ENCODE results near the gene CDC14B.

Gene CDC14B

DNA sequence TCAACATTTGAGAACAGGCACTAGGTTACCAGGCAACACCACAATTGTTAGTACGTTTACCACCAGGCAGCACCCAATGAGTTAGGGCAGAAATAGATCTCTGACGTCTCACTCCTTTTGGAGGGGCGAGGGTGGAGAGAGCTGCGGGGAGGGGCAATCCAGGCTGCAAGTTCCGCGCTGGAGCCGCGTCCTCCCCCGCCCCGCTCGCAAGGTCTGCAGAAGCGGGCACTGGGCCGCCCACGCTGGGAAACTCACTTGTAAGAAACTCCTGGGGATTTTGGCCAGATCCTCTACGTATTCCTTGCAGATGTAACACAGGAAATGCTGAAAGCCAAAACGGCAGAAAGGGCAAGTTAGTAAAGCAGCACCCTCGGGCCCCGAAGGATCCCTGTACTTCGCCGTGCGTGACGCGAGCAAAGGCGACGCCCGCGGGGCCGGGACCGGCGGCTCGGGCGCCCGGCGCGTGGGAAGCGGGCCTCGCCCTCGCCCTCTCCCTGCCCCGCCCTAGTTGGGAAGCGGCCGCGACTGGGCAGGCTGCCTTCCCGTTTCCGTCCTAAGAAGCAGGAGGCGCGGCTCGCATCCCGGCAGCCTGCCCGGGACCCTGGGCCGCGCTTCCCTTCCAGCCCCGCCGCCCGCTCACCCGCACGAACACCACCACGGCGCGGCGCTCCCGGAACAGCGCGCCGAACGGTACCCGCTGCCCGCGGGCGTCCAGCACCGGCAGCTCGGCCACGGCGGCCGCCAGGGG lies 35.0 kb upstream of the CDC14B start:
- no peaks in the 10 kb centered on the region for H3K79me2 ChIP-seq (ENCODE audit: insufficient read depth, low read length)
- H4K20me1 ChIP-seq (ENCODE audit: insufficient read depth, low read length), result no peaks in the 10 kb centered on the region
- ATAC-seq (ENCODE audit: insufficient read depth, low read depth) (no peak), DNase-seq (no peak)
- no peak overlapping the region for H3K27ac ChIP-seq (ENCODE audit: low read length)
- H3K9me3 ChIP-seq (ENCODE audit: insufficient read depth, low read length, severe bottlenecking), result no peaks in the 10 kb centered on the region
- no peak overlapping the region for H3K4me3 ChIP-seq (ENCODE audit: low read depth in 1 of 2, low read length in 2 of 2)
- no peaks in the 10 kb centered on the region for H3K27me3 ChIP-seq (ENCODE audit: insufficient read depth, low read length, poor library complexity)
- no peak overlapping the region for H2AFZ ChIP-seq (ENCODE audit: low read depth, low read length)
- H3K9ac ChIP-seq (ENCODE audit: low read depth, low read length), result no peak overlapping the region
- no peaks in the 10 kb centered on the region for H3K4me1 ChIP-seq (ENCODE audit: insufficient read depth, low read length)
- no peak overlapping the region for H3K4me2 ChIP-seq (ENCODE audit: insufficient read depth, low read length)
- H3K36me3 ChIP-seq (ENCODE audit: insufficient read depth, low read length), result no peaks in the 10 kb centered on the region
- TF ChIP-seq EZH2 (IDR thresholded peaks at IDR 0.05; ENCODE audit: borderline replicate concordance, low read depth, low read length, severe bottlenecking), result no peak
- TF ChIP-seq, protein P1, sequence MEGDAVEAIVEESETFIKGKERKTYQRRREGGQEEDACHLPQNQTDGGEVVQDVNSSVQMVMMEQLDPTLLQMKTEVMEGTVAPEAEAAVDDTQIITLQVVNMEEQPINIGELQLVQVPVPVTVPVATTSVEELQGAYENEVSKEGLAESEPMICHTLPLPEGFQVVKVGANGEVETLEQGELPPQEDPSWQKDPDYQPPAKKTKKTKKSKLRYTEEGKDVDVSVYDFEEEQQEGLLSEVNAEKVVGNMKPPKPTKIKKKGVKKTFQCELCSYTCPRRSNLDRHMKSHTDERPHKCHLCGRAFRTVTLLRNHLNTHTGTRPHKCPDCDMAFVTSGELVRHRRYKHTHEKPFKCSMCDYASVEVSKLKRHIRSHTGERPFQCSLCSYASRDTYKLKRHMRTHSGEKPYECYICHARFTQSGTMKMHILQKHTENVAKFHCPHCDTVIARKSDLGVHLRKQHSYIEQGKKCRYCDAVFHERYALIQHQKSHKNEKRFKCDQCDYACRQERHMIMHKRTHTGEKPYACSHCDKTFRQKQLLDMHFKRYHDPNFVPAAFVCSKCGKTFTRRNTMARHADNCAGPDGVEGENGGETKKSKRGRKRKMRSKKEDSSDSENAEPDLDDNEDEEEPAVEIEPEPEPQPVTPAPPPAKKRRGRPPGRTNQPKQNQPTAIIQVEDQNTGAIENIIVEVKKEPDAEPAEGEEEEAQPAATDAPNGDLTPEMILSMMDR (IDR thresholded peaks at IDR 0.05; ENCODE audit: borderline replicate concordance, extremely low read depth, low read length, poor library complexity, severe bottlenecking), result no peak

GRCh38 chr9:96651626-96652025 lies 32.0 kb upstream of the CDC14B start:
- Histone ChIP-seq H3K27me3 (ENCODE audit: insufficient read depth, low read length, poor library complexity) (no peaks in the 10 kb centered on the region), H3K79me2 (ENCODE audit: insufficient read depth, low read length) (no peaks in the 10 kb centered on the region), H3K9ac (ENCODE audit: low read depth, low read length) (no peak overlapping the region), H2AFZ (ENCODE audit: low read depth, low read length) (no peak overlapping the region), H3K4me3 (ENCODE audit: low read depth in 1 of 2, low read length in 2 of 2) (no peak overlapping the region), H3K9me3 (ENCODE audit: insufficient read depth, low read length, severe bottlenecking) (no peaks in the 10 kb centered on the region), H3K4me1 (ENCODE audit: insufficient read depth, low read length) (no peaks in the 10 kb centered on the region), H3K4me2 (ENCODE audit: insufficient read depth, low read length) (no peak overlapping the region), H4K20me1 (ENCODE audit: insufficient read depth, low read length) (no peaks in the 10 kb centered on the region), H3K36me3 (ENCODE audit: insufficient read depth, low read length) (no peaks in the 10 kb centered on the region), H3K27ac (ENCODE audit: low read length) (no peak overlapping the region)
- ATAC-seq (ENCODE audit: insufficient read depth, low read depth), result no peak
- TF ChIP-seq EZH2 (IDR thresholded peaks at IDR 0.05; ENCODE audit: borderline replicate concordance, low read depth, low read length, severe bottlenecking), result no peak
- TF ChIP-seq, protein P1 (IDR thresholded peaks at IDR 0.05; ENCODE audit: borderline replicate concordance, extremely low read depth, low read length, poor library complexity, severe bottlenecking), result peak; percentile 56
- no peak for DNase-seq

DNA sequence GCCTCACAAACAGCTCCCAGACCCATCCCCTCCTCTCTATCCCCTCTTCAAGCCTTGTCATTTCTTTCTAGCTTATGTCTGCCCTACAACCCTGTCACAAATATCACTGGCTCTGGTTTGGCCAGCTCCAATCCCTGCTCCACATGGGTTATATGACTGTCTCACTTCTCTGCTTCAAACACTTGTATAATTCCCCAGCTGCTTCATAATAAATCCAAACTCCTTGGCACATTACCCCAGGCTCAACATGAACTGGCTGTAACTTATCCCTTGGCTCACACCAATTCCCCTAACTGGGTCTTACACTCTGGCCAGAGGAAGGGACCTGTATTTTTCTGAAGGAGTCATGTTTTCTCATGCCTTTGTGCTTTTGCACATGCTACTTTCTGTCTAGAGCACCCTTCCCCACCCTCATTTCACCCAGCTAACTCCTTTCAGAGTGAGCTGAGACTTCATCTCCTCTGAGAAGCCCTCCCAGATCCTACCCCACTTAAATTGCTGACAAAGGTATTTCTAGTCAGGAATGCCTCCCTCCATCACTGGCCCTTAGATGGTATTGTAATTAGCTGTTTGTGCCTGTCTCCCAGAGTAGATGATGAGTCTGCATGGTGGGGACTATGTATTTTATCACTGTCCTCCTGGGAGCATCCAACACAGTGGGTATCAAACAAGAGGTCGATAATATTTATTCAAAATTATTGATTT lies 30.1 kb upstream of the CDC14B start:
- Histone ChIP-seq H3K9me3 (ENCODE audit: insufficient read depth, low read length, severe bottlenecking) (no peaks in the 10 kb centered on the region), H3K9ac (ENCODE audit: low read depth, low read length) (no peak overlapping the region), H3K4me2 (ENCODE audit: insufficient read depth, low read length) (no peak overlapping the region), H3K79me2 (ENCODE audit: insufficient read depth, low read length) (no peaks in the 10 kb centered on the region), H3K4me3 (ENCODE audit: low read depth in 1 of 2, low read length in 2 of 2) (no peak overlapping the region), H3K27ac (ENCODE audit: low read length) (no peak overlapping the region), H4K20me1 (ENCODE audit: insufficient read depth, low read length) (no peaks in the 10 kb centered on the region), H3K36me3 (ENCODE audit: insufficient read depth, low read length) (no peaks in the 10 kb centered on the region), H3K27me3 (ENCODE audit: insufficient read depth, low read length, poor library complexity) (no peaks in the 10 kb centered on the region), H2AFZ (ENCODE audit: low read depth, low read length) (no peak overlapping the region), H3K4me1 (ENCODE audit: insufficient read depth, low read length) (no peaks in the 10 kb centered on the region)
- TF ChIP-seq EZH2 (IDR thresholded peaks at IDR 0.05; ENCODE audit: borderline replicate concordance, low read depth, low read length, severe bottlenecking), result no peak
- TF ChIP-seq, protein P1 (IDR thresholded peaks at IDR 0.05; ENCODE audit: borderline replicate concordance, extremely low read depth, low read length, poor library complexity, severe bottlenecking), result no peak
- no peak for ATAC-seq (ENCODE audit: insufficient read depth, low read depth)
- DNase-seq, result no peak
